RWPE2 (cell line): ENCODE results near the gene GLB1L.

Source experiments
- ATAC-seq: fragments of 200-7000 bp; cut with Tn5 transposase; 3 replicates; pipeline ENCODE4 v1.9.1; 2021; ENCODE audit warnings: low read depth
- DNase-seq: peaks from one replicate; pipeline ENCODE4 v3.0.0-alpha.2; 2020; ENCODE audit warnings: low spot score
- H3K27ac ChIP-seq: fragments of 450-650 bp; 2 replicates; pipeline ENCODE4 v1.5.1; 2017; ENCODE audit warnings: mild to moderate bottlenecking; ENCODE audit not compliant: poor library complexity, severe bottlenecking
- H3K27me3 ChIP-seq: fragments of 250-450 bp; sonication (Bioruptor Pico); 2 replicates; pipeline ENCODE4 v1.5.1; 2021; ENCODE audit warnings: mild to moderate bottlenecking, moderate library complexity; ENCODE audit not compliant: insufficient read depth, poor library complexity, severe bottlenecking
- H3K36me3 ChIP-seq: fragments of 250-450 bp; sonication (Bioruptor Pico); 2 replicates; pipeline ENCODE4 v1.5.1; 2020; ENCODE audit warnings: low read depth, mild to moderate bottlenecking, moderate library complexity
- H3K4me1 ChIP-seq: fragments of 250-450 bp; sonication (Bioruptor Pico); 2 replicates; pipeline ENCODE4 v1.5.1; 2021; ENCODE audit warnings: mild to moderate bottlenecking, moderate library complexity; ENCODE audit not compliant: insufficient read depth, poor library complexity, severe bottlenecking
- H3K4me3 ChIP-seq: fragments of 250-450 bp; sonication (Bioruptor Pico); 2 replicates; pipeline ENCODE4 v1.5.1; 2021; ENCODE audit warnings: mild to moderate bottlenecking, moderate library complexity; ENCODE audit not compliant: severe bottlenecking
- H3K9me3 ChIP-seq: fragments of 250-450 bp; sonication (Bioruptor Pico); 2 replicates; pipeline ENCODE4 v1.5.1; 2021; ENCODE audit warnings: mild to moderate bottlenecking, moderate library complexity; ENCODE audit not compliant: severe bottlenecking
- TF ChIP-seq, protein P1 (sequence below): fragments of 450-650 bp; IDR thresholded peaks from one replicate; pipeline ENCODE4 v1.5.1; 2017; ENCODE audit warnings: mild to moderate bottlenecking, moderate library complexity; ENCODE audit not compliant: poor library complexity, severe bottlenecking

GLB1L gene

GRCh38 chr2:219280651-219281050 lies 35.4 kb upstream of the GLB1L start:
- DNase-seq, result no peak
- TF ChIP-seq, protein P1, sequence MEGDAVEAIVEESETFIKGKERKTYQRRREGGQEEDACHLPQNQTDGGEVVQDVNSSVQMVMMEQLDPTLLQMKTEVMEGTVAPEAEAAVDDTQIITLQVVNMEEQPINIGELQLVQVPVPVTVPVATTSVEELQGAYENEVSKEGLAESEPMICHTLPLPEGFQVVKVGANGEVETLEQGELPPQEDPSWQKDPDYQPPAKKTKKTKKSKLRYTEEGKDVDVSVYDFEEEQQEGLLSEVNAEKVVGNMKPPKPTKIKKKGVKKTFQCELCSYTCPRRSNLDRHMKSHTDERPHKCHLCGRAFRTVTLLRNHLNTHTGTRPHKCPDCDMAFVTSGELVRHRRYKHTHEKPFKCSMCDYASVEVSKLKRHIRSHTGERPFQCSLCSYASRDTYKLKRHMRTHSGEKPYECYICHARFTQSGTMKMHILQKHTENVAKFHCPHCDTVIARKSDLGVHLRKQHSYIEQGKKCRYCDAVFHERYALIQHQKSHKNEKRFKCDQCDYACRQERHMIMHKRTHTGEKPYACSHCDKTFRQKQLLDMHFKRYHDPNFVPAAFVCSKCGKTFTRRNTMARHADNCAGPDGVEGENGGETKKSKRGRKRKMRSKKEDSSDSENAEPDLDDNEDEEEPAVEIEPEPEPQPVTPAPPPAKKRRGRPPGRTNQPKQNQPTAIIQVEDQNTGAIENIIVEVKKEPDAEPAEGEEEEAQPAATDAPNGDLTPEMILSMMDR, result no peak
- H3K27ac ChIP-seq, result peak overlapping the region; percentile 100
- no peak for ATAC-seq
- peaks cover 24% of the 10 kb centered on the region for H3K4me1 ChIP-seq
- no peaks in the 10 kb centered on the region for H3K9me3 ChIP-seq
- H3K4me3 ChIP-seq, result no peak overlapping the region
- H3K36me3 ChIP-seq, result peaks cover 35% of the 10 kb centered on the region
- H3K27me3 ChIP-seq, result no peaks in the 10 kb centered on the region

DNA sequence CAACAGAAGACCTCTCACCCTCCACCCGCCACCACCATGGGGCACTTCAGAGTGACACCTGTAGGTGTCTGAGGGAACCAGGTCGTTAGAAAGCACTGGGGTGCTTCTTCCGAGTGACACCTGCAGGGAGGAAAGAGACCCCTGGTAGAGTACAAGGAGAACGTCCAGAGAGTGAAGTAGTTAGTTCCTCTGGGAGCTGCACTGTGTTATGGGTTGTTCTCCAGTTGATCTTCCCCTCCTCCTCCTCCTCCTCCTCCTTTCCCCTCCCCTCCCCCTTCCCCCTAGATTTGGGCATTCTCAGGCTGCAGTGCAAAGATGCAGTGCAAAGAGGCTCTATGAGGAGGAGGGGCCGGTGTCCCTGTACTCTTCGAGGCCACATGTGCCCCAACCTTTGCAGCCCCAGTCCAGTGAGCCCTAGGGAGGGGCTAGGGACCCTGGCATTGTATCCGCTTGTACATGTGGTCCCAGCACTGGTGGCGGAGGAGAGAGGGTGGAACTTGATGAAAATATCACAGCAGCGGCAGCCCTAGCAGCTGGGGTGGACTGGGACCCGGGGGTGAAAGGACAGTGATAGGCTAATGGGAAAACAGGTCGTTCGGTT lies 34.8 kb upstream of the GLB1L start:
- H3K4me1 ChIP-seq, result peaks cover 27% of the 10 kb centered on the region
- no peak for ATAC-seq
- peak overlapping the region; percentile 100 for H3K27ac ChIP-seq
- TF ChIP-seq, protein P1, result no peak
- peak overlapping the region; percentile 53 for H3K4me3 ChIP-seq
- no peaks in the 10 kb centered on the region for H3K9me3 ChIP-seq
- H3K27me3 ChIP-seq, result no peaks in the 10 kb centered on the region
- H3K36me3 ChIP-seq, result peaks cover 30% of the 10 kb centered on the region
- no peak for DNase-seq

DNA sequence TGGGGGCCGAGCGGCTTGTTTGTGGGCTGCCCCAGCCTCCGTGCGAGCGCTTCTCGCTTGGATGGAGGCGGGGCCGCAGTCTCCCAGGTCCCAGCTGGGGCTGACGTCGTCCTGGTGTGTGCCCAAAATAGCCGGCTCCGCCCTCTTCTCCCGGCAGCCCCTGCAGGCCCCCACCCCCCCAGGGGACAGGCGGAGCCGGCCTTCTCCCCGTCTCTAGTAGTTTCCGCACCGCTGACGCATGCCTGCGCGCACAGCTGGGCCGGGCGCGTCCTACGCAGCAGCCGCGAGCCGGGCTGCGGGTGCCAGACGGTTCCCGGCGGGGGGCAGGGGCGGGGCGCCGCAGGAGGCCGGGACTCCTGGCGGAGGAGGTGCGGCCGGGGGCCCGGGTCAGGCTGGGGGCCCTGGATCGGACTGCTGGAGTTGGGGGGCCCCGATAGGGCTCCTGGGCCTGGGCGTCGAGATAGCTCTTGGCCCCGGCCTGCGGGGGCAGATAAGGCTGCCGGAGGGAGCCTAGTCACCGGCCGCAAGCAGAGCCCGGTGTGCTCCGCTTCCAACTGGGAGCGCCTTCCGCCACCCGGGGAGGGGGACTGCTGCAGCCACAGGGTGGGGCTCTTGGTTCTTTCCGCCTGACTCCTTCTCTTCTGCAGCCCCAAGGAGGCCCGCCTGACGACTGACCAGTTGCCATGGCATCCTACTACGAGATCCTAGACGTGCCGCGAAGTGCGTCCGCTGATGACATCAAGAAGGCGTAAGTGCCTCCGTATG lies 34.1 kb upstream of the GLB1L start, which contains the start of gene DNAJB2:
Gene DNAJB2, plus strand, starts transcription at position 216 of the 765 bp plus-strand sequence. Its CDS starts 468 bp downstream, at position 684.
- Histone ChIP-seq H3K27me3 (no peaks in the 10 kb centered on the region), H3K27ac (peak within 1 kb of the TSS; percentile 100), H3K4me1 (peaks cover 33% of the 10 kb centered on the region), H3K4me3 (peak within 1 kb of the TSS; percentile 53), H3K9me3 (no peaks in the 10 kb centered on the region), H3K36me3 (peaks cover 23% of the 10 kb centered on the region)
- ATAC-seq (peak; percentile 81), DNase-seq (peak; percentile 99)
- TF ChIP-seq, protein P1, result peak; percentile 27

GRCh38 chr2:219278655-219279150 lies 33.5 kb upstream of the GLB1L start:
- TF ChIP-seq, protein P1, result no peak
- H3K4me3 ChIP-seq, result peak overlapping the region; percentile 53
- peak overlapping the region; percentile 100 for H3K27ac ChIP-seq
- peaks cover 40% of the 10 kb centered on the region for H3K4me1 ChIP-seq
- H3K9me3 ChIP-seq, result no peaks in the 10 kb centered on the region
- DNase-seq, result no peak
- H3K36me3 ChIP-seq, result peaks cover 22% of the 10 kb centered on the region
- ATAC-seq, result no peak
- H3K27me3 ChIP-seq, result no peaks in the 10 kb centered on the region
